ENCODE data around the gene VIL1. TPM values are rescaled to one million over a fixed set of nuclear protein-coding genes. Genes with fewer than 3 reads are reported as not detected.

Gene VIL1
- total and polyA plus RNA-seq, 9 of the 15 experiments (the other 6 are each of a cell fraction or from before 2014, with no cell fraction given): 0.51 to 2.7 (median 1.2) TPM

- H3K27ac ChIP-seq (ENCODE audit: extremely low read depth, low read depth, low read length): no peak overlapping the region
- peaks cover 5 to 31% of the 10 kb centered on the region in 2 experiments for H3K4me1 ChIP-seq (replicated peaks in 1 of 2; ENCODE audit: control insufficient read depth in 2 of 2, insufficient read depth in 2 of 2, low read length in 2 of 2)
- H3K9me3 ChIP-seq (replicated peaks; ENCODE audit: control insufficient read depth, insufficient read depth, low read depth, low read length): no peaks in the 10 kb centered on the region
- WGBS (ENCODE audit: insufficient coverage, low coverage, missing lambda C conversion rate): 39% methylated on average over 7 of the region's 9 CpGs
- in situ Hi-C loops (cut with MboI) (no loop called here), intact Hi-C loops (cut with micrococcal nuclease) (no loop called here)
- FAIRE-seq (no peak), ATAC-seq (peak; percentile 22; the same call in 2 of the 3 replicates), DNase-seq (ENCODE audit: extremely low read depth in 1 of 4, low spot score in 3 of 4) (peak in 2 of 4 experiments; percentile 36 to 45)
- H3K9me1 ChIP-seq (ENCODE audit: control insufficient read depth, insufficient read depth, low read length): no peaks in the 10 kb centered on the region
- BruUV-seq (replicated peaks): no TSS peak
- no peaks in the 10 kb centered on the region for H3K36me3 ChIP-seq (ENCODE audit: control insufficient read depth, insufficient read depth, low read length)
- no peaks in the 10 kb centered on the region for H3K27me3 ChIP-seq (ENCODE audit: control insufficient read depth in 2 of 2, insufficient read depth in 2 of 2, low read length in 2 of 2)
- no peak overlapping the region for H2AFZ ChIP-seq (ENCODE audit: low read depth, low read length)
- TF ChIP-seq NR2C1 (IDR thresholded peaks at IDR 0.05) (peak; percentile 50; the same call in 1 of the 2 replicates), NR2C1 (tag; IDR thresholded peaks at IDR 0.05) (no peak), HOXB6 (CRISPR knock-in tag; IDR thresholded peaks at IDR 0.05; ENCODE audit: borderline replicate concordance) (no peak), NFIC (IDR thresholded peaks at IDR 0.05) (0 out of 2 replicates have a peak, but pooled peaks have one; percentile 24), POLR3G (IDR thresholded peaks at IDR 0.05; ENCODE audit: extremely low read depth, insufficient read length, insufficient replicate concordance) (no peak), ZNF561 (CRISPR knock-in tag; conservative IDR thresholded peaks at IDR 0.05) (no peak), VEZF1 (CRISPR knock-in tag; IDR thresholded peaks at IDR 0.05) (peak; percentile 13; the same call in 1 of the 2 replicates), ESRRA (IDR thresholded peaks at IDR 0.05; ENCODE audit: borderline replicate concordance, low read depth) (peak; percentile 77), PRDM10 (IDR thresholded peaks at IDR 0.05; ENCODE audit: partially characterized antibody) (no peak)
- ChIA-PET CTCF (ENCODE audit: low intra/inter-chr PET ratio) (no interaction called here), POLR2A (interaction anchor here (0.5 kb wide), 1 partner anchor 8 kb away, joined by 3 read pairs; no protein-coding TSS in a partner anchor)
- no peak overlapping the region for H3K4me2 ChIP-seq (ENCODE audit: insufficient read depth, low read length)
- H4K20me1 ChIP-seq (replicated peaks; ENCODE audit: control insufficient read depth, insufficient read depth, low read length): no peaks in the 10 kb centered on the region
- H3K9ac ChIP-seq (ENCODE audit: insufficient read depth in 1 of 2, low read depth in 2 of 2, low read length in 2 of 2): no peak overlapping the region; a peak in 1 of 4 replicates
- no peaks in the 10 kb centered on the region for H3K79me2 ChIP-seq (ENCODE audit: control insufficient read depth, insufficient read depth, low read length)
- H3K4me3 ChIP-seq: no peak overlapping the region
Measured at GRCh38 chr2:218429911-218430692, 11.2 kb downstream of the VIL1 start.

All from K562 (cell line).